Kidney glomerular epithelial cell (primary cell): ENCODE results near the gene FYCO1.

Experiments
- DNase-seq: peaks from one replicate; lab custom pipeline; 2025; lab: John Stamatoyannopoulos, UW

Gene FYCO1

DNA sequence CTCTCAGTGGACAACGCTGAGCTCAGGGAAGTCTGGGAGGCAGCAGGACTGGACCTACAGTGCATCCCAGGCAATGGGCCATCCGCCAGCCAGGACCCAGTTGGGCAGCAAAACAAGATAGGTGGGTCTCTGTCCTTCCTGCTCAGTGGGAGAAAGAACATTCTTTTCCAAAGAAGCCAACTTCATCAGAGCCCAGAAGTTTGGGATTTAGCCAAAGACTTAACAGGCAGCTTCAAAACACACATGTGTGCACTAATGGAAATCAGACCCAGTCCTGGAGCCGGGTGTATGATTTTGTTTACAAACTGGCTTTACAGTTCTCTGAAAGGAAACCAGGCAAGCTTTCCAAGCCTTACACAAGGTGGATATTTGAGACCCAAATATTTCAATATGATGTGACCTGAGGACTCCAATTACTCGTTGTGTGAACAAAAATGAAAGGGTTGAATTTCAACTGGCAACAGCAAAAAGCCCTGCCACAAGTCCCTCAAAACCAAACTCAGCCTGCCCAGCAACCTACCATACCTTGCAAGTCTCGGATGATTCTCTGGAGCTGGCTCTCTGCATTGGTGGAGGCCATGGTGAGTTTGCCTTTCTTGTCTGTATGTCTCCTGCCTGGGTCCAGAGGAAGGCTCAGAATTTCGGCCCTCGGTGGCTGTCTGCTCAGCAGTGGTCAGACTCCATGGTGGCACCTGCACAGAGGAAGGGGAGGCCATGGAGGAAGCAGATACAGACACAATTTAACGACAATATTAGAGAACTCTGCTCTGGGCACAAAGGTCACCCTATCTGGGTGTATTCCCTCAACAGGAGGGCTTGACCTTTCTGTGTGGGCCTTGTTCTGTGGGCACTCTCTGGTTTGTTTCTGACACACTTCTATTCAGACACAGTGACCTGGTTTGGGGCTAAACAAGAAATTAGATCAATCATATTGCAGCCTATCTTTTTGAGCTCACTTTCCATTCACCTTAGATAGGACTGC is 11.0 kb downstream of the FYCO1 start:
- DNase-seq = no peak

DNA sequence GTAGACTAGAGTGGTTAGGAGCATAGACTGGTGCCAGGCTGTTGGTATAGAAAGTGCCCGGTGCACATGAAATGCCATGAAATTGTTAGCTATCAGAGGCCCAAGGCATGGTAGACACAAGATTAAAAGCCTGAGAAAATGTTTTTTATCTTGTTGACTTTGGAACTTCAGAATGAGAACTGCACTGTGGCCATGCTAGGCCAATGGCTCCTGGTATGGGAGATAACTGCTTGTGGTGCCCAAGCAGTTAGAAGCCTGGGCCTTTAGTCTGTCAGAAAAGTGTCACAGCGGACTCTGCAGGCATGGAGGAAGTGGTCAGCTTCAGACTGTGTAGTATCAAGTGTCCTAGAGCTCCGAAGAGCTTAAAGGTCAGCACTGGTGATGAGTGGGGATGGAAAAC is 11.9 kb downstream of the FYCO1 start:
- DNase-seq = no peak

GRCh38 chr3:45981346-45982074 is 14.1 kb downstream of the FYCO1 start:
- DNase-seq = peak; percentile 95

- no peak for DNase-seq
Observed at GRCh38 chr3:45980819-45981218, 14.8 kb downstream of the FYCO1 start.

DNA sequence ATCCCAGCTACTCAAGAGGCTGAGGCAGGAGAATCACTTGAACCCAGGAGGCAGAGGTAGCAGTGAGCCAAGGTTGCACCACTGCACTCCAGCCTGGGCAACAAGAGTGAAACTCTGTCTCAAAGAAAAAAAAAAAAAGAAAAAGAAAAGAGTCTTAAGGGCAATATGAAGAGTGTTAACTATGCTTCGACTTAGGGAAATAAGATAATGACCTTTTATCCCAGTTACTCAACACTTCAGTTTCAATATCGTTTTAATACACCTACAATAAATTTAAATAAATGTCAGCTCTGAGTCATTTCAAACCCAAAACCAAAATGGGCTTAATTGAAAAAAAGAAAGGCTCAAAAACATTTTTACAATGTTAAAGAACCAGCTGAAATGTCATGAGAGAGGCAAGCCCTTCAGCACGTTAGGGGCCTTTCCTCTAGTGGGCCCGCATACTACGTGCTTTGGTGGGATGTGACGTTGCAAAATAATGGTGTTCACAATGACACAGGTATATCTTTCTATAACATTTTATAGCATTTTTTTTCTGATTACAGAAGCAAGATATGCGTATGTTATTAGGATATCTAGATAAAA is 15.3 kb downstream of the FYCO1 start:
- no peak for DNase-seq

GRCh38 chr3:45979378-45979777 is 16.2 kb downstream of the FYCO1 start:
- no peak for DNase-seq

DNA sequence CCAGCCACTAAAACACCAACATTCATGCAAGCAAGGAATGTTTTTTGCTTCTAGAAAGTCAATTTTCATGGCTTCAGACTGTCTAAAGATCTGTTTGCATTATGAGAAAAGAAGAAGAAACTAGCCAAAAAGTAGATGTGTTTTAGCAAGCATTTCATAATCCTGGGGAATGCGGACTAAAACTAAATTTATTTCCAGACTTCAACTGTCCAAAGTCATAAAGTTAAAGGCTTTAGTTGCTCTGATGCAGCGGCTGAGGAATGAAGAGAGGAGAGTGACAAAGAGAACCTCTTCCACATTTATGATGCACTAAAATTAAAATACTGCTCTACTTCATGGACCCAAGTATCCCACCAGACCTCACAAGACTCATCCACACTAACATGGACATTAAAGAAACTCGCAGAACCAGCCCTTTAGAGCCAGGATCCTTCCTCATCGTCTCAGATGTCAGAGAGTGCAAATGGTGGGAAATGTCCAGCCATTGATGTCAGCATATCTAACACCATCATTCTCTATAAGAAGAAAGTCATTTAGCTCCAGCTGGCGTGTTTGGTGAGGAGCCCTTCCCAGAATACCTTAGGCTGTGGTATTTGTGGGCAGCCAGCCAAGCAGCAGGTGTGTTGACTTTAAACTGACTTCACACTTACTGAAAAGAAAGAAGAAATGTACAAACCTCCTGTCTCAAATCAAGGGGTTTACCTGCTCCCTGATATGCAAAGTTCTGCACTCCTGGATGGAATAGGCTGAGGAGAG is 17.4 kb downstream of the FYCO1 start:
- no peak for DNase-seq

GRCh38 chr3:45976191-45977091 is 19.2 kb downstream of the FYCO1 start:
- DNase-seq = no peak

GRCh38 chr3:45975686-45976085 is 19.9 kb downstream of the FYCO1 start:
- no peak for DNase-seq

GRCh38 chr3:45974686-45975085 is 20.9 kb downstream of the FYCO1 start:
- no peak for DNase-seq

- peak; percentile 90 for DNase-seq
Observed at GRCh38 chr3:45972534-45973402, 22.9 kb downstream of the FYCO1 start.

GRCh38 chr3:45969953-45970352 is 25.7 kb downstream of the FYCO1 start:
- no peak for DNase-seq

DNA sequence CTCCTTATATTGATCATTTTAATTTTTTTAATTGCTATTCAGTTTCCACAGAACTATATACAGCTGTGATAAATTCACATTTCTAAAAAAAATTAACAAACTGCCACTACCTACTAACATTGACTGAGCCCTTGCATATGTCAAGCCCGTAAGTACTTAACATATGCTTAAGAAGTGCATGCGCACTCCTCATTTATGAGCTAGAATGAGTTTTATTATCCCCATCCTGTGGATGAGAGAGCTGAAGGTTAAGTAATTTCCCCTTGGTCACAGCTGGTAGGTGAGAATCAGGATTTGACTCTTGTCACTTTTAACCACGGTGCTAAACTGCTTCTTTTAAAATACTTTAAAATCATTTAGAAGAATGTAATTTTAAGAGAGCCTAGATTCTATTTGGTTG is 26.5 kb downstream of the FYCO1 start:
- no peak for DNase-seq

DNA sequence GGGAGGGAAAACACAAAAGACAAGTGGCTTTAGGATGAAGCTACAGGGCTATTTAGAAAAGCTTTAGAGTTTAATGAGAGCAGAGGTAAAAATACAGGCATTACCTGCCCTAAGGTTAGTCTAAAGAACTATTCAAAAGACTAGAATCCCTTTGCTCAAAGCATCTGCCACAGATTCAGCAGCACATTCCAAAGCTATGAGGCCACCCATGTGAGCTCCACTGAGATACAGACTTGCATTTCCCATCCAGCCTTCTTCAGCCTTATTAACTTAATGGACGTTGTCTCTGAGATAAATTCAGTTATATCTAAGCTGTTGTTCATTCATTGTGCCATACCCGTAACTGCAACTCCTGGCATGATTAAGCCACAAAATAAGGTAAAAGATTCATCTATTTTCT is 26.9 kb downstream of the FYCO1 start:
- DNase-seq = peak; percentile 67

DNA sequence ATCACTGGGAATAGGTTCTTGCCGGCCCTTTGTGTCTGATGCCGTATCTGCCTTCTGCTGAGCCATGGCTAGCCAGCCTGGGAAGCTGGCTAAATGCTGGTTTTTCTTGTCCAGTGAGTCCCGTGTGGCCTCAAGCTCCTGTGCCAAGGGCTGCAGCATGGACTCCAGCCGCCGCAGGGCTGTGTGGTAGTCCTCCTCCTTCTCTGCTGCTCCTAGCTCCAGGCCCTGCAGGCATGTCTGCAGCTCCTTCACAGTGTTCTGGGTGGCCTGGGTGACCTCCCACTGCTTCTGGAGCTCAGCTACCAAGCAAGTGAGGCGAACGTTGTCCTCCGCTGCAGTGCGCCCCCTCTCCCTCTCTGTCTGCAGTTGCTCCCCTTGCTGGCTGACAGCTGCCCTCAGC is 27.5 kb downstream of the FYCO1 start:
- no peak for DNase-seq

- DNase-seq = no peak
Observed at GRCh38 chr3:45967724-45968123, 27.9 kb downstream of the FYCO1 start.

- no peak for DNase-seq
Observed at GRCh38 chr3:45966950-45967640, 28.5 kb downstream of the FYCO1 start.

DNA sequence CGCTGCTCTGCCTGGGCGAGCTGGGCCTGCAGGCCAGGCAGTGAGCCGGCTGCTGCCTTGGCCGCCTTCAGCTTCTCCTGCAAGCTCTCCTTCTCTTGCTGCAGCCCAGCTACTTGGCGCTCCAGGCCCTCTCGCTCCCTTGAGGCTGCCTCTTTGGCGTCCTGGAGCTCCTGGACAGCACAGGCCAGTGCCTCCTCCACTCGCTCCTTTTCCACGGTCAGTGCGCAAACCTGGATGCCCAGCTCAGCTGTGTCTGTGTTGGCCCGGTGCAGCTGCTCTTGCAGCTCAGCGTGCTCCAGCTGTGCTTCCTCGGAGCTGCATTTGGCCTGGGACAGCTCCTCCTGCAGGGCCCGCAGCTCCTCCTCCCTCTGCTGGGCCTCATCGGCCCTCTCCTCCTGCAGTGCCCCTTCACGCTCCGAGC is 29.2 kb downstream of the FYCO1 start:
- DNase-seq = no peak

DNA sequence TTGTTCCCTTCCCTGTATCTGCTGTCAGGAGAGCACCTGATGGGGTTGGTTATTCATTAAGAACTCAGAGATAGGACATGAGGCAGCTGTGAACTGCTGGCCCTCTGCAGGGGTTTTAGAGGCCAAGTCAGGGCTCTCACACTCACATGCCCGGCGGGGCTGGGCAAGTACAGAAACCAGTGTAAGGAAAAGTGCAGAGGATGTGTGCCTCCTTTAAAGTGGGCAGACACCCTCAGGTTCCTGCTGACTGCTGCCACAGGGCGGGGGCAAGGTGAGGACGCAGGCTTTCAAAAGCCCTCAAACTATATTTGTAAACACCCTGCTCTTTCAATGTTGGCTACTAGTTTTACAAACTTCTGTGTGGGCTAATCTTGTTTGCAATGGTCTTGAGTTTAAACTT is 30.0 kb downstream of the FYCO1 start:
- DNase-seq = no peak
